DMS 273 treated with DMSO at 0.1 percent for 48 hours (cell line): Measurements from ENCODE around the gene FGF23.

Source experiments
- DNase-seq: peaks from one replicate; lab custom pipeline; 2025; lab: John Stamatoyannopoulos, UW

The FGF23 gene

GRCh38 chr12:4383304-4383865 lies 3.9 kb upstream of the FGF23 start:
- no peak for DNase-seq

- no peak for DNase-seq
Observed at GRCh38 chr12:4380332-4380731, 820 bp upstream of the FGF23 start.

- no peak for DNase-seq
Observed at GRCh38 chr12:4378772-4379171, 740 bp downstream of the FGF23 start.

- DNase-seq: no peak
Observed at GRCh38 chr12:4375449-4375848, 4.1 kb downstream of the FGF23 start.

GRCh38 chr12:4372653-4373052 lies 6.9 kb downstream of the FGF23 start:
- DNase-seq: no peak

- no peak for DNase-seq
Observed at GRCh38 chr12:4370265-4370664, 9.2 kb downstream of the FGF23 start.

- DNase-seq: no peak
Observed at GRCh38 chr12:4369548-4369947, 10.0 kb downstream of the FGF23 start.

GRCh38 chr12:4366090-4366489 lies 13.4 kb downstream of the FGF23 start:
- DNase-seq: no peak

- DNase-seq: no peak
Observed at GRCh38 chr12:4356041-4356327, 23.5 kb downstream of the FGF23 start.

GRCh38 chr12:4355156-4356040 lies 24.1 kb downstream of the FGF23 start:
- no peak for DNase-seq

- no peak for DNase-seq
Observed at GRCh38 chr12:4353785-4354208, 25.7 kb downstream of the FGF23 start.

GRCh38 chr12:4346931-4347330 lies 32.6 kb downstream of the FGF23 start:
- no peak for DNase-seq

- no peak for DNase-seq
Observed at GRCh38 chr12:4331842-4332241, 47.7 kb downstream of the FGF23 start.

- DNase-seq: no peak
Observed at GRCh38 chr12:4331221-4331620, 48.3 kb downstream of the FGF23 start.

- DNase-seq: no peak
Observed at GRCh38 chr12:4330203-4330602, 49.3 kb downstream of the FGF23 start.

- no peak for DNase-seq
Observed at GRCh38 chr12:4327293-4327692, 52.2 kb downstream of the FGF23 start.

GRCh38 chr12:4325966-4326365 lies 53.5 kb downstream of the FGF23 start:
- DNase-seq: no peak

- DNase-seq: no peak
Observed at GRCh38 chr12:4324366-4324765, 55.1 kb downstream of the FGF23 start.

- no peak for DNase-seq
Observed at GRCh38 chr12:4323396-4323795, 56.1 kb downstream of the FGF23 start.

- DNase-seq: no peak
Observed at GRCh38 chr12:4322726-4323125, 56.8 kb downstream of the FGF23 start.

GRCh38 chr12:4320853-4321701 lies 58.4 kb downstream of the FGF23 start, which contains the start of gene TIGAR:
Gene TIGAR (plus strand): TSS chr12:4321213. CDS start chr12:4321272, 59 bp downstream.
- peak; percentile 63 for DNase-seq

GRCh38 chr12:4320497-4320852 lies 59.0 kb downstream of the FGF23 start:
- DNase-seq: no peak
